WTC11 (cell line): ENCODE measurements around the gene NINL. TPM values are rescaled to one million over a fixed set of nuclear protein-coding genes. Genes with fewer than 3 reads are reported as not detected.

Experiments
- ATAC-seq: fragments of 200-7000 bp; cut with Tn5 transposase; 2 replicates; pipeline ENCODE4 v1.10.0; 2021; ENCODE audit warnings: mild to moderate bottlenecking, moderate library complexity
- CTCF ChIA-PET: fragments of 300-600 bp; sonication (Branson Sonifier 250); formaldehyde crosslinking; loops from one replicate; lab custom pipeline; 2021; ENCODE audit warnings: antibody characterized with exemption; lab: Charles Lee
- POLR2A ChIA-PET: fragments of 350-600 bp; sonication (Branson Sonifier 250); formaldehyde crosslinking; loops from one replicate; lab custom pipeline; 2021; ENCODE audit warnings: antibody characterized with exemption; lab: Charles Lee
- DNase-seq: peaks from one replicate; pipeline ENCODE4 v3.0.0; 2021; ENCODE audit warnings: low spot score
- H3K27ac Mint-ChIP-seq: 2 replicates; pipeline ENCODE4 v1.8.0; 2021; ENCODE audit warnings: mixed read lengths
- H3K27me3 Mint-ChIP-seq: 2 replicates; pipeline ENCODE4 v1.8.0; 2021; ENCODE audit warnings: low read depth, mild to moderate bottlenecking, moderate library complexity, mixed read lengths
- H3K36me3 Mint-ChIP-seq: 2 replicates; pipeline ENCODE4 v1.8.0; 2021; ENCODE audit warnings: mixed read lengths
- H3K4me1 Mint-ChIP-seq: 2 replicates; pipeline ENCODE4 v1.8.0; 2022; ENCODE audit warnings: mixed read lengths
- H3K4me3 Mint-ChIP-seq: 2 replicates; pipeline ENCODE4 v1.8.0; 2021; ENCODE audit warnings: mild to moderate bottlenecking, moderate library complexity, mixed read lengths
- H3K9me3 Mint-ChIP-seq: 2 replicates; pipeline ENCODE4 v1.8.0; 2021; ENCODE audit warnings: mixed read lengths
- CBFB ChIP-seq: sonication (generic); formaldehyde crosslinking; IDR thresholded peaks from 2 replicates; pipeline ENCODE4 v1.8.1; 2022; ENCODE audit warnings: mild to moderate bottlenecking, low read depth, missing genetic modification reagents
- JUN ChIP-seq: sonication (generic); formaldehyde crosslinking; IDR thresholded peaks from 2 replicates; pipeline ENCODE4 v1.8.0; 2023; ENCODE audit warnings: mild to moderate bottlenecking, missing genetic modification reagents
- MYBL2 ChIP-seq: sonication (generic); formaldehyde crosslinking; IDR thresholded peaks from 2 replicates; pipeline ENCODE4 v1.8.1; 2023; ENCODE audit warnings: mild to moderate bottlenecking, moderate library complexity, missing genetic modification reagents
- NR3C1 ChIP-seq: sonication (generic); formaldehyde crosslinking; conservative IDR thresholded peaks from 2 replicates; pipeline ENCODE4 v1.8.1; 2023; ENCODE audit warnings: low read depth, mild to moderate bottlenecking, missing genetic modification reagents
- SMAD4 ChIP-seq: sonication (generic); formaldehyde crosslinking; IDR thresholded peaks from 2 replicates; pipeline ENCODE4 v1.8.0; 2022; ENCODE audit warnings: mild to moderate bottlenecking, missing genetic modification reagents
- ZNF138 ChIP-seq: sonication (generic); formaldehyde crosslinking; conservative IDR thresholded peaks from 2 replicates; pipeline ENCODE4 v1.8.1; 2022; ENCODE audit warnings: mild to moderate bottlenecking, moderate library complexity, missing genetic modification reagents
- ZNF232 ChIP-seq: sonication (generic); formaldehyde crosslinking; IDR thresholded peaks from 2 replicates; pipeline ENCODE4 v1.8.0; 2022; ENCODE audit warnings: mild to moderate bottlenecking, missing genetic modification reagents
- ZNF396 ChIP-seq: fragments of 250-450 bp; sonication (Bioruptor Pico); IDR thresholded peaks from 2 replicates; pipeline ENCODE4 v1.8.0; 2021; ENCODE audit warnings: mild to moderate bottlenecking, moderate library complexity, borderline replicate concordance
- total RNA-seq: library from RNA; stranded (reverse); gene quantifications from 3 replicates; pipeline ENCODE4 v1.2.3, GENCODE V29; 2021
- TF ChIP-seq, protein P1 (sequence below): fragments of 250-450 bp; sonication (Bioruptor Pico); IDR thresholded peaks from 2 replicates; pipeline ENCODE4 v1.9.0; 2021; ENCODE audit warnings: mild to moderate bottlenecking
- TF ChIP-seq, protein P2 (sequence below): sonication (generic); formaldehyde crosslinking; IDR thresholded peaks from 2 replicates; pipeline ENCODE4 v1.8.1; 2023; ENCODE audit warnings: mild to moderate bottlenecking, missing genetic modification reagents, borderline replicate concordance
- TF ChIP-seq, protein P3 (sequence below): sonication (generic); formaldehyde crosslinking; IDR thresholded peaks from 2 replicates; pipeline ENCODE4 v1.8.0; 2023; ENCODE audit warnings: mild to moderate bottlenecking, missing genetic modification reagents
- TF ChIP-seq, protein P4 (sequence below): sonication (generic); formaldehyde crosslinking; IDR thresholded peaks from 2 replicates; pipeline ENCODE4 v1.8.1; 2023; ENCODE audit warnings: mild to moderate bottlenecking, missing genetic modification reagents
- TF ChIP-seq, protein P5 (sequence below): sonication (generic); formaldehyde crosslinking; IDR thresholded peaks from 2 replicates; pipeline ENCODE4 v1.8.1; 2022; ENCODE audit warnings: missing genetic modification reagents, borderline replicate concordance
- TF ChIP-seq, protein P6 (sequence below): sonication (generic); formaldehyde crosslinking; IDR thresholded peaks from 2 replicates; pipeline ENCODE4 v1.8.1; 2023; ENCODE audit warnings: mild to moderate bottlenecking, missing genetic modification reagents, moderate library complexity
- TF ChIP-seq, protein P7 (sequence below): fragments of 250-450 bp; sonication (Bioruptor Pico); IDR thresholded peaks from 2 replicates; pipeline ENCODE4 v1.8.0; 2021; ENCODE audit warnings: mild to moderate bottlenecking
- TF ChIP-seq, protein P8 (sequence below): sonication (generic); formaldehyde crosslinking; IDR thresholded peaks from 2 replicates; pipeline ENCODE4 v1.8.0; 2022; ENCODE audit warnings: missing genetic modification reagents
- TF ChIP-seq, protein P9 (sequence below): sonication (generic); formaldehyde crosslinking; IDR thresholded peaks from 2 replicates; pipeline ENCODE4 v1.8.1; 2022; ENCODE audit warnings: mild to moderate bottlenecking, moderate library complexity, missing genetic modification reagents

Gene NINL
- total RNA-seq, 1 experiment from 2014 or later = 36.0 TPM

DNA sequence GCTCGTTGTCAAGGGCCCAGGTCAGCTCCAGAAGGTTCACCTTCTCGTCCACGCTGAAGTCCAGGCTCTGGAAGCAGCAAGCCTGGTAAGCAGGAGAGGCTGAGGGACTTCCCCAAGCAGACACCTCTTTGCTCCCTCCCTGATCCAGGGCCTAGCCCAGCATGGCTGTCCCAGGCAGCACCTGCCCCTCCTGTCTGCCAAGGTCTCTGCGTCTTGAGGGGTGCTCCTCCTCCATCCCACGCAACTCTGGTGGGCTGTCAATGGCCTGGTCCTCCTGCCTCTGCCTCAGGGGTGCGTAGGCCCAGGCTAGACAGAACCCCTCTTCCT, 87.1 kb downstream of the NINL start:
- Mint-ChIP-seq H3K27me3 (no peaks in the 10 kb centered on the region), H3K4me3 (no peak overlapping the region), H3K9me3 (no peaks in the 10 kb centered on the region), H3K36me3 (peaks cover 24% of the 10 kb centered on the region), H3K27ac (no peak overlapping the region; the same call in 1 of the 2 replicates), H3K4me1 (no peaks in the 10 kb centered on the region)
- ChIA-PET CTCF (interaction anchor here (1.0 kb wide), 1 partner anchor 28 kb away, joined by 4 read pairs; no protein-coding TSS in a partner anchor), POLR2A (no interaction called here)
- TF ChIP-seq, protein P1, sequence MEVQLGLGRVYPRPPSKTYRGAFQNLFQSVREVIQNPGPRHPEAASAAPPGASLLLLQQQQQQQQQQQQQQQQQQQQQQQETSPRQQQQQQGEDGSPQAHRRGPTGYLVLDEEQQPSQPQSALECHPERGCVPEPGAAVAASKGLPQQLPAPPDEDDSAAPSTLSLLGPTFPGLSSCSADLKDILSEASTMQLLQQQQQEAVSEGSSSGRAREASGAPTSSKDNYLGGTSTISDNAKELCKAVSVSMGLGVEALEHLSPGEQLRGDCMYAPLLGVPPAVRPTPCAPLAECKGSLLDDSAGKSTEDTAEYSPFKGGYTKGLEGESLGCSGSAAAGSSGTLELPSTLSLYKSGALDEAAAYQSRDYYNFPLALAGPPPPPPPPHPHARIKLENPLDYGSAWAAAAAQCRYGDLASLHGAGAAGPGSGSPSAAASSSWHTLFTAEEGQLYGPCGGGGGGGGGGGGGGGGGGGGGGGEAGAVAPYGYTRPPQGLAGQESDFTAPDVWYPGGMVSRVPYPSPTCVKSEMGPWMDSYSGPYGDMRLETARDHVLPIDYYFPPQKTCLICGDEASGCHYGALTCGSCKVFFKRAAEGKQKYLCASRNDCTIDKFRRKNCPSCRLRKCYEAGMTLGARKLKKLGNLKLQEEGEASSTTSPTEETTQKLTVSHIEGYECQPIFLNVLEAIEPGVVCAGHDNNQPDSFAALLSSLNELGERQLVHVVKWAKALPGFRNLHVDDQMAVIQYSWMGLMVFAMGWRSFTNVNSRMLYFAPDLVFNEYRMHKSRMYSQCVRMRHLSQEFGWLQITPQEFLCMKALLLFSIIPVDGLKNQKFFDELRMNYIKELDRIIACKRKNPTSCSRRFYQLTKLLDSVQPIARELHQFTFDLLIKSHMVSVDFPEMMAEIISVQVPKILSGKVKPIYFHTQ (CRISPR knock-in tag) = no peak
- TF ChIP-seq NR3C1 (CRISPR knock-in tag) = no peak
- TF ChIP-seq SMAD4 (CRISPR knock-in tag) = no peak
- TF ChIP-seq, protein P2, sequence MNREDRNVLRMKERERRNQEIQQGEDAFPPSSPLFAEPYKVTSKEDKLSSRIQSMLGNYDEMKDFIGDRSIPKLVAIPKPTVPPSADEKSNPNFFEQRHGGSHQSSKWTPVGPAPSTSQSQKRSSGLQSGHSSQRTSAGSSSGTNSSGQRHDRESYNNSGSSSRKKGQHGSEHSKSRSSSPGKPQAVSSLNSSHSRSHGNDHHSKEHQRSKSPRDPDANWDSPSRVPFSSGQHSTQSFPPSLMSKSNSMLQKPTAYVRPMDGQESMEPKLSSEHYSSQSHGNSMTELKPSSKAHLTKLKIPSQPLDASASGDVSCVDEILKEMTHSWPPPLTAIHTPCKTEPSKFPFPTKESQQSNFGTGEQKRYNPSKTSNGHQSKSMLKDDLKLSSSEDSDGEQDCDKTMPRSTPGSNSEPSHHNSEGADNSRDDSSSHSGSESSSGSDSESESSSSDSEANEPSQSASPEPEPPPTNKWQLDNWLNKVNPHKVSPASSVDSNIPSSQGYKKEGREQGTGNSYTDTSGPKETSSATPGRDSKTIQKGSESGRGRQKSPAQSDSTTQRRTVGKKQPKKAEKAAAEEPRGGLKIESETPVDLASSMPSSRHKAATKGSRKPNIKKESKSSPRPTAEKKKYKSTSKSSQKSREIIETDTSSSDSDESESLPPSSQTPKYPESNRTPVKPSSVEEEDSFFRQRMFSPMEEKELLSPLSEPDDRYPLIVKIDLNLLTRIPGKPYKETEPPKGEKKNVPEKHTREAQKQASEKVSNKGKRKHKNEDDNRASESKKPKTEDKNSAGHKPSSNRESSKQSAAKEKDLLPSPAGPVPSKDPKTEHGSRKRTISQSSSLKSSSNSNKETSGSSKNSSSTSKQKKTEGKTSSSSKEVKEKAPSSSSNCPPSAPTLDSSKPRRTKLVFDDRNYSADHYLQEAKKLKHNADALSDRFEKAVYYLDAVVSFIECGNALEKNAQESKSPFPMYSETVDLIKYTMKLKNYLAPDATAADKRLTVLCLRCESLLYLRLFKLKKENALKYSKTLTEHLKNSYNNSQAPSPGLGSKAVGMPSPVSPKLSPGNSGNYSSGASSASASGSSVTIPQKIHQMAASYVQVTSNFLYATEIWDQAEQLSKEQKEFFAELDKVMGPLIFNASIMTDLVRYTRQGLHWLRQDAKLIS (CRISPR knock-in tag) = no peak
- TF ChIP-seq JUN (CRISPR knock-in tag) = no peak
- TF ChIP-seq, protein P3, sequence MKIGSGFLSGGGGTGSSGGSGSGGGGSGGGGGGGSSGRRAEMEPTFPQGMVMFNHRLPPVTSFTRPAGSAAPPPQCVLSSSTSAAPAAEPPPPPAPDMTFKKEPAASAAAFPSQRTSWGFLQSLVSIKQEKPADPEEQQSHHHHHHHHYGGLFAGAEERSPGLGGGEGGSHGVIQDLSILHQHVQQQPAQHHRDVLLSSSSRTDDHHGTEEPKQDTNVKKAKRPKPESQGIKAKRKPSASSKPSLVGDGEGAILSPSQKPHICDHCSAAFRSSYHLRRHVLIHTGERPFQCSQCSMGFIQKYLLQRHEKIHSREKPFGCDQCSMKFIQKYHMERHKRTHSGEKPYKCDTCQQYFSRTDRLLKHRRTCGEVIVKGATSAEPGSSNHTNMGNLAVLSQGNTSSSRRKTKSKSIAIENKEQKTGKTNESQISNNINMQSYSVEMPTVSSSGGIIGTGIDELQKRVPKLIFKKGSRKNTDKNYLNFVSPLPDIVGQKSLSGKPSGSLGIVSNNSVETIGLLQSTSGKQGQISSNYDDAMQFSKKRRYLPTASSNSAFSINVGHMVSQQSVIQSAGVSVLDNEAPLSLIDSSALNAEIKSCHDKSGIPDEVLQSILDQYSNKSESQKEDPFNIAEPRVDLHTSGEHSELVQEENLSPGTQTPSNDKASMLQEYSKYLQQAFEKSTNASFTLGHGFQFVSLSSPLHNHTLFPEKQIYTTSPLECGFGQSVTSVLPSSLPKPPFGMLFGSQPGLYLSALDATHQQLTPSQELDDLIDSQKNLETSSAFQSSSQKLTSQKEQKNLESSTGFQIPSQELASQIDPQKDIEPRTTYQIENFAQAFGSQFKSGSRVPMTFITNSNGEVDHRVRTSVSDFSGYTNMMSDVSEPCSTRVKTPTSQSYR (CRISPR knock-in tag) = no peak
- TF ChIP-seq ZNF396 (CRISPR knock-in tag) = no peak
- TF ChIP-seq, protein P4, sequence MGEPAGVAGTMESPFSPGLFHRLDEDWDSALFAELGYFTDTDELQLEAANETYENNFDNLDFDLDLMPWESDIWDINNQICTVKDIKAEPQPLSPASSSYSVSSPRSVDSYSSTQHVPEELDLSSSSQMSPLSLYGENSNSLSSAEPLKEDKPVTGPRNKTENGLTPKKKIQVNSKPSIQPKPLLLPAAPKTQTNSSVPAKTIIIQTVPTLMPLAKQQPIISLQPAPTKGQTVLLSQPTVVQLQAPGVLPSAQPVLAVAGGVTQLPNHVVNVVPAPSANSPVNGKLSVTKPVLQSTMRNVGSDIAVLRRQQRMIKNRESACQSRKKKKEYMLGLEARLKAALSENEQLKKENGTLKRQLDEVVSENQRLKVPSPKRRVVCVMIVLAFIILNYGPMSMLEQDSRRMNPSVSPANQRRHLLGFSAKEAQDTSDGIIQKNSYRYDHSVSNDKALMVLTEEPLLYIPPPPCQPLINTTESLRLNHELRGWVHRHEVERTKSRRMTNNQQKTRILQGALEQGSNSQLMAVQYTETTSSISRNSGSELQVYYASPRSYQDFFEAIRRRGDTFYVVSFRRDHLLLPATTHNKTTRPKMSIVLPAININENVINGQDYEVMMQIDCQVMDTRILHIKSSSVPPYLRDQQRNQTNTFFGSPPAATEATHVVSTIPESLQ = no peak
- TF ChIP-seq, protein P5, sequence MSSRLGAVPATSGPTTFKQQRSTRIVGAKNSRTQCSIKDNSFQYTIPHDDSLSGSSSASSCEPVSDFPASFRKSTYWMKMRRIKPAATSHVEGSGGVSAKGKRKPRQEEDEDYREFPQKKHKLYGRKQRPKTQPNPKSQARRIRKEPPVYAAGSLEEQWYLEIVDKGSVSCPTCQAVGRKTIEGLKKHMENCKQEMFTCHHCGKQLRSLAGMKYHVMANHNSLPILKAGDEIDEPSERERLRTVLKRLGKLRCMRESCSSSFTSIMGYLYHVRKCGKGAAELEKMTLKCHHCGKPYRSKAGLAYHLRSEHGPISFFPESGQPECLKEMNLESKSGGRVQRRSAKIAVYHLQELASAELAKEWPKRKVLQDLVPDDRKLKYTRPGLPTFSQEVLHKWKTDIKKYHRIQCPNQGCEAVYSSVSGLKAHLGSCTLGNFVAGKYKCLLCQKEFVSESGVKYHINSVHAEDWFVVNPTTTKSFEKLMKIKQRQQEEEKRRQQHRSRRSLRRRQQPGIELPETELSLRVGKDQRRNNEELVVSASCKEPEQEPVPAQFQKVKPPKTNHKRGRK = no peak
- TF ChIP-seq, protein P6, sequence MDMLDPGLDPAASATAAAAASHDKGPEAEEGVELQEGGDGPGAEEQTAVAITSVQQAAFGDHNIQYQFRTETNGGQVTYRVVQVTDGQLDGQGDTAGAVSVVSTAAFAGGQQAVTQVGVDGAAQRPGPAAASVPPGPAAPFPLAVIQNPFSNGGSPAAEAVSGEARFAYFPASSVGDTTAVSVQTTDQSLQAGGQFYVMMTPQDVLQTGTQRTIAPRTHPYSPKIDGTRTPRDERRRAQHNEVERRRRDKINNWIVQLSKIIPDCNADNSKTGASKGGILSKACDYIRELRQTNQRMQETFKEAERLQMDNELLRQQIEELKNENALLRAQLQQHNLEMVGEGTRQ (CRISPR knock-in tag) = no peak
- TF ChIP-seq ZNF232 (CRISPR knock-in tag) = no peak
- TF ChIP-seq, protein P7, sequence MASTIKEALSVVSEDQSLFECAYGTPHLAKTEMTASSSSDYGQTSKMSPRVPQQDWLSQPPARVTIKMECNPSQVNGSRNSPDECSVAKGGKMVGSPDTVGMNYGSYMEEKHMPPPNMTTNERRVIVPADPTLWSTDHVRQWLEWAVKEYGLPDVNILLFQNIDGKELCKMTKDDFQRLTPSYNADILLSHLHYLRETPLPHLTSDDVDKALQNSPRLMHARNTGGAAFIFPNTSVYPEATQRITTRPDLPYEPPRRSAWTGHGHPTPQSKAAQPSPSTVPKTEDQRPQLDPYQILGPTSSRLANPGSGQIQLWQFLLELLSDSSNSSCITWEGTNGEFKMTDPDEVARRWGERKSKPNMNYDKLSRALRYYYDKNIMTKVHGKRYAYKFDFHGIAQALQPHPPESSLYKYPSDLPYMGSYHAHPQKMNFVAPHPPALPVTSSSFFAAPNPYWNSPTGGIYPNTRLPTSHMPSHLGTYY (CRISPR knock-in tag) = no peak
- TF ChIP-seq, protein P8, sequence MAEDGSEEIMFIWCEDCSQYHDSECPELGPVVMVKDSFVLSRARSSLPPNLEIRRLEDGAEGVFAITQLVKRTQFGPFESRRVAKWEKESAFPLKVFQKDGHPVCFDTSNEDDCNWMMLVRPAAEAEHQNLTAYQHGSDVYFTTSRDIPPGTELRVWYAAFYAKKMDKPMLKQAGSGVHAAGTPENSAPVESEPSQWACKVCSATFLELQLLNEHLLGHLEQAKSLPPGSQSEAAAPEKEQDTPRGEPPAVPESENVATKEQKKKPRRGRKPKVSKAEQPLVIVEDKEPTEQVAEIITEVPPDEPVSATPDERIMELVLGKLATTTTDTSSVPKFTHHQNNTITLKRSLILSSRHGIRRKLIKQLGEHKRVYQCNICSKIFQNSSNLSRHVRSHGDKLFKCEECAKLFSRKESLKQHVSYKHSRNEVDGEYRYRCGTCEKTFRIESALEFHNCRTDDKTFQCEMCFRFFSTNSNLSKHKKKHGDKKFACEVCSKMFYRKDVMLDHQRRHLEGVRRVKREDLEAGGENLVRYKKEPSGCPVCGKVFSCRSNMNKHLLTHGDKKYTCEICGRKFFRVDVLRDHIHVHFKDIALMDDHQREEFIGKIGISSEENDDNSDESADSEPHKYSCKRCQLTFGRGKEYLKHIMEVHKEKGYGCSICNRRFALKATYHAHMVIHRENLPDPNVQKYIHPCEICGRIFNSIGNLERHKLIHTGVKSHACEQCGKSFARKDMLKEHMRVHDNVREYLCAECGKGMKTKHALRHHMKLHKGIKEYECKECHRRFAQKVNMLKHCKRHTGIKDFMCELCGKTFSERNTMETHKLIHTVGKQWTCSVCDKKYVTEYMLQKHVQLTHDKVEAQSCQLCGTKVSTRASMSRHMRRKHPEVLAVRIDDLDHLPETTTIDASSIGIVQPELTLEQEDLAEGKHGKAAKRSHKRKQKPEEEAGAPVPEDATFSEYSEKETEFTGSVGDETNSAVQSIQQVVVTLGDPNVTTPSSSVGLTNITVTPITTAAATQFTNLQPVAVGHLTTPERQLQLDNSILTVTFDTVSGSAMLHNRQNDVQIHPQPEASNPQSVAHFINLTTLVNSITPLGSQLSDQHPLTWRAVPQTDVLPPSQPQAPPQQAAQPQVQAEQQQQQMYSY (CRISPR knock-in tag) = no peak
- TF ChIP-seq MYBL2 (CRISPR knock-in tag) = no peak
- no peak for TF ChIP-seq ZNF138
- no peak for TF ChIP-seq CBFB (CRISPR knock-in tag)
- TF ChIP-seq, protein P9, sequence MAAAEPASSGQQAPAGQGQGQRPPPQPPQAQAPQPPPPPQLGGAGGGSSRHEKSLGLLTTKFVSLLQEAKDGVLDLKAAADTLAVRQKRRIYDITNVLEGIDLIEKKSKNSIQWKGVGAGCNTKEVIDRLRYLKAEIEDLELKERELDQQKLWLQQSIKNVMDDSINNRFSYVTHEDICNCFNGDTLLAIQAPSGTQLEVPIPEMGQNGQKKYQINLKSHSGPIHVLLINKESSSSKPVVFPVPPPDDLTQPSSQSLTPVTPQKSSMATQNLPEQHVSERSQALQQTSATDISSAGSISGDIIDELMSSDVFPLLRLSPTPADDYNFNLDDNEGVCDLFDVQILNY (CRISPR knock-in tag) = no peak
- DNase-seq = no peak
- ATAC-seq = no peak
